Stimulated activated CD4-positive, alpha-beta T cell treated with anti-CD3 and anti-CD28 coated beads, Interleukin-12 subunit alpha, Interleukin-12 subunit beta, amount 100 ng/mL, for 48 hours (primary cell): ENCODE measurements around the gene FTCDNL1.

Experiments
- DNase-seq, 3 donors: peaks; one replicate each; pipeline ENCODE4 v3.0.0-alpha.2; 2020; ENCODE audit warnings: low read depth in 2 of 3, low spot score in 1 of 3

The FTCDNL1 gene

GRCh38 chr2:199792381-199792780, 58.6 kb downstream of the FTCDNL1 start:
- no peak for DNase-seq

GRCh38 chr2:199791326-199791725, 59.7 kb downstream of the FTCDNL1 start:
- no peak for DNase-seq

- DNase-seq = no peak
Measured at GRCh38 chr2:199784512-199784911, 66.5 kb downstream of the FTCDNL1 start.

GRCh38 chr2:199779589-199779988, 71.4 kb downstream of the FTCDNL1 start:
- no peak for DNase-seq

GRCh38 chr2:199778655-199779054, 72.3 kb downstream of the FTCDNL1 start:
- DNase-seq = no peak

GRCh38 chr2:199777916-199778315, 73.1 kb downstream of the FTCDNL1 start:
- DNase-seq = no peak

- no peak for DNase-seq
Measured at GRCh38 chr2:199777315-199777714, 73.7 kb downstream of the FTCDNL1 start.

- DNase-seq = no peak
Measured at GRCh38 chr2:199775267-199775666, 75.7 kb downstream of the FTCDNL1 start.

- no peak for DNase-seq
Measured at GRCh38 chr2:199772035-199772976, 78.7 kb downstream of the FTCDNL1 start.

GRCh38 chr2:199770716-199771115, 80.3 kb downstream of the FTCDNL1 start:
- no peak for DNase-seq

- DNase-seq = no peak
Measured at GRCh38 chr2:199765646-199766045, 85.3 kb downstream of the FTCDNL1 start.

GRCh38 chr2:199764273-199764800, 86.7 kb downstream of the FTCDNL1 start:
- DNase-seq = no peak

- DNase-seq = no peak
Measured at GRCh38 chr2:199762963-199763362, 88.0 kb downstream of the FTCDNL1 start.

GRCh38 chr2:199760574-199760973, 90.4 kb downstream of the FTCDNL1 start:
- DNase-seq = no peak

- no peak for DNase-seq
Measured at GRCh38 chr2:199757233-199757870, 93.6 kb downstream of the FTCDNL1 start.

- DNase-seq = no peak
Measured at GRCh38 chr2:199756743-199757142, 94.2 kb downstream of the FTCDNL1 start.

- DNase-seq = no peak
Measured at GRCh38 chr2:199756211-199756610, 94.8 kb downstream of the FTCDNL1 start.

- DNase-seq = no peak
Measured at GRCh38 chr2:199754766-199755165, 96.2 kb downstream of the FTCDNL1 start.

- no peak for DNase-seq
Measured at GRCh38 chr2:199751492-199752120, 99.4 kb downstream of the FTCDNL1 start.

- no peak for DNase-seq
Measured at GRCh38 chr2:199749571-199749970, 101.4 kb downstream of the FTCDNL1 start.

- DNase-seq = no peak
Measured at GRCh38 chr2:199744724-199745123, 106.3 kb downstream of the FTCDNL1 start.

- no peak for DNase-seq
Measured at GRCh38 chr2:199744260-199744659, 106.7 kb downstream of the FTCDNL1 start.
